PC-3 (cell line): ENCODE data around the gene AFF1. TPM values are rescaled to one million over a fixed set of nuclear protein-coding genes. Genes with fewer than 3 reads are reported as not detected.

Experiments used
- ATAC-seq: fragments of 200-7000 bp; cut with Tn5 transposase; 2 replicates; pipeline ENCODE4 v1.9.1; 2020; ENCODE audit warnings: mild to moderate bottlenecking, moderate library complexity
- BruUV-seq: library from RNA; stranded (reverse); fragments of 400-500 nt; replicated peaks from 2 replicates; lab custom pipeline; 2021; lab: Mats Ljungman, UMichigan
- CTCF ChIA-PET: fragments of 300-600 bp; sonication (Branson Sonifier 250); formaldehyde crosslinking; loops from one replicate; lab custom pipeline; 2022; ENCODE audit warnings: antibody characterized with exemption; lab: Charles Lee
- POLR2A ChIA-PET: fragments of 300-600 bp; sonication (Branson Sonifier 250); formaldehyde crosslinking; loops from one replicate; lab custom pipeline; 2022; ENCODE audit warnings: antibody characterized with exemption; ENCODE audit not compliant: unreplicated experiment; lab: Charles Lee
- DNase-seq: peaks from one replicate; pipeline ENCODE4 v3.0.0-alpha.2; 2015
- H2AFZ ChIP-seq: fragments of 300-600 bp; sonication (generic); 2 replicates; pipeline ENCODE4 v1.6.0; 2016; ENCODE audit warnings: antibody characterized with exemption, low read length
- H3F3A ChIP-seq: fragments of 300-600 bp; sonication (generic); one replicate; pipeline ENCODE4 v1.6.0; 2017; ENCODE audit warnings: antibody characterized with exemption, low read length, control low read depth, mild to moderate bottlenecking; ENCODE audit not compliant: unreplicated experiment
- H3K27ac ChIP-seq: fragments of 300-600 bp; sonication (generic); 2 replicates; pipeline ENCODE4 v1.5.1; 2016; ENCODE audit warnings: mild to moderate bottlenecking, low read length
- H3K27me3 ChIP-seq: fragments of 300-600 bp; sonication (generic); 2 replicates; pipeline ENCODE4 v1.6.1; 2016; ENCODE audit warnings: low read length, mixed read lengths
- H3K36me3 ChIP-seq: fragments of 300-600 bp; sonication (generic); 2 replicates; pipeline ENCODE4 v1.6.1; 2016; ENCODE audit warnings: low read depth, mixed run types, low read length, mixed read lengths
- H3K4me1 ChIP-seq: fragments of 300-600 bp; sonication (generic); 2 replicates; pipeline ENCODE4 v1.5.1; 2016; ENCODE audit warnings: low read length; ENCODE audit not compliant: insufficient read depth
- H3K4me2 ChIP-seq: fragments of 300-600 bp; sonication (generic); 2 replicates; pipeline ENCODE4 v1.6.0; 2016; ENCODE audit warnings: low read length
- H3K4me3 ChIP-seq: fragments of 300-600 bp; sonication (generic); 2 replicates; pipeline ENCODE4 v1.5.1; 2016; ENCODE audit warnings: mild to moderate bottlenecking, low read length, mixed read lengths
- H3K79me2 ChIP-seq: fragments of 300-600 bp; sonication (generic); 2 replicates; pipeline ENCODE4 v1.6.1; 2017; ENCODE audit warnings: low read length, mixed read lengths
- H3K9ac ChIP-seq: fragments of 300-600 bp; sonication (generic); 2 replicates; pipeline ENCODE4 v1.6.0; 2016; ENCODE audit warnings: mild to moderate bottlenecking, low read length
- H3K9me2 ChIP-seq: fragments of 300-600 bp; sonication (generic); replicated peaks from 2 replicates; pipeline ENCODE4 v1.6.1; 2016; ENCODE audit warnings: mixed run types, low read length, mixed read lengths
- H3K9me3 ChIP-seq: fragments of 300-600 bp; sonication (generic); 2 replicates; pipeline ENCODE4 v1.6.1; 2016; ENCODE audit warnings: low read length, mixed read lengths
- H4K20me1 ChIP-seq: fragments of 300-600 bp; sonication (generic); 2 replicates; pipeline ENCODE4 v1.6.1; 2016; ENCODE audit warnings: low read length, mixed read lengths
- CTCF ChIP-seq: fragments of 300-600 bp; sonication (generic); conservative IDR thresholded peaks from 2 replicates; pipeline ENCODE4 v1.5.1; 2017; ENCODE audit warnings: antibody characterized with exemption, low read depth, mild to moderate bottlenecking, low read length
- EZH2 ChIP-seq: fragments of 300-600 bp; sonication (generic); IDR thresholded peaks from one replicate; pipeline ENCODE4 v1.6.1; 2017; ENCODE audit warnings: antibody characterized with exemption, mild to moderate bottlenecking, low read length; ENCODE audit not compliant: unreplicated experiment
- EZH2phosphoT487 ChIP-seq: fragments of 300-600 bp; sonication (generic); IDR thresholded peaks from 2 replicates; pipeline ENCODE4 v1.6.1; 2018; ENCODE audit warnings: mild to moderate bottlenecking, antibody characterized with exemption, low read length, borderline replicate concordance
- intact Hi-C: fragments of 100-400 bp; cut with micrococcal nuclease; formaldehyde crosslinking; loops from 2 replicates; pipeline ENCODE4 v1.9.0; 2023
- total RNA-seq: library from RNA; depleted of rRNA; stranded (reverse); fragments of >200 nt; gene quantifications from 2 replicates; pipeline ENCODE4 v1.2.3, GENCODE V29; 2014

AFF1 gene
- total RNA-seq, 1 experiment from 2014 or later, result 8.1 TPM

GRCh38 chr4:87067124-87067885 is 132.5 kb downstream of the AFF1 start:
- Histone ChIP-seq H3K27ac (no peak overlapping the region), H3K4me2 (no peak overlapping the region), H3K9me3 (no peaks in the 10 kb centered on the region), H3K36me3 (no peaks in the 10 kb centered on the region), H4K20me1 (no peaks in the 10 kb centered on the region), H3K4me1 (peaks cover under 1% of the 10 kb centered on the region; the same call in 1 of the 2 replicates), H3K9ac (no peak overlapping the region), H3K9me2 (no peaks in the 10 kb centered on the region), H3K79me2 (peaks cover under 1% of the 10 kb centered on the region), H3K4me3 (no peak overlapping the region), H2AFZ (no peak overlapping the region), H3F3A (no peaks in the 10 kb centered on the region), H3K27me3 (no peaks in the 10 kb centered on the region)
- intact Hi-C loops, result no loop called here
- TF ChIP-seq CTCF, result no peak
- no peak for TF ChIP-seq EZH2phosphoT487
- TF ChIP-seq EZH2, result no peak
- ATAC-seq (no peak), DNase-seq (no peak)
- no TSS peak for BruUV-seq
- POLR2A ChIA-PET, result interaction anchor here (0.7 kb wide), 1 partner anchor 267 kb away, joined by 3 read pairs; no protein-coding TSS in a partner anchor
- CTCF ChIA-PET, result no interaction called here

GRCh38 chr4:87068583-87069021 is 133.8 kb downstream of the AFF1 start:
- Histone ChIP-seq H3K36me3 (no peaks in the 10 kb centered on the region), H2AFZ (no peak overlapping the region), H3K27ac (no peak overlapping the region), H3K9me2 (no peaks in the 10 kb centered on the region), H3F3A (no peaks in the 10 kb centered on the region), H4K20me1 (no peaks in the 10 kb centered on the region), H3K4me1 (peaks cover 11% of the 10 kb centered on the region), H3K27me3 (no peaks in the 10 kb centered on the region), H3K4me2 (no peak overlapping the region), H3K4me3 (no peak overlapping the region), H3K79me2 (no peaks in the 10 kb centered on the region), H3K9ac (no peak overlapping the region), H3K9me3 (no peaks in the 10 kb centered on the region)
- intact Hi-C loops, result no loop called here
- TF ChIP-seq EZH2phosphoT487 (no peak), EZH2 (no peak), CTCF (no peak)
- POLR2A ChIA-PET, result no interaction called here
- no peak for ATAC-seq
- no TSS peak for BruUV-seq
- CTCF ChIA-PET, result no interaction called here
- DNase-seq, result no peak
